GM19351 (cell line): Measurements from ENCODE around the gene PIH1D1.

Experiments used
- ATAC-seq: cut with Tn5 transposase; IDR thresholded peaks from one replicate; pipeline ENCODE4 v1.9.1; 2021; ENCODE audit warnings: mild to moderate bottlenecking, moderate library complexity; ENCODE audit not compliant: unreplicated experiment

PIH1D1 gene

GRCh38 chr19:49421039-49421877 is 30.4 kb downstream of the PIH1D1 start:
- no peak for ATAC-seq

GRCh38 chr19:49420227-49420626 is 31.4 kb downstream of the PIH1D1 start:
- no peak for ATAC-seq

- no peak for ATAC-seq
These were observed 32.4 kb downstream of the PIH1D1 start for GRCh38 chr19:49419173-49419572.

DNA sequence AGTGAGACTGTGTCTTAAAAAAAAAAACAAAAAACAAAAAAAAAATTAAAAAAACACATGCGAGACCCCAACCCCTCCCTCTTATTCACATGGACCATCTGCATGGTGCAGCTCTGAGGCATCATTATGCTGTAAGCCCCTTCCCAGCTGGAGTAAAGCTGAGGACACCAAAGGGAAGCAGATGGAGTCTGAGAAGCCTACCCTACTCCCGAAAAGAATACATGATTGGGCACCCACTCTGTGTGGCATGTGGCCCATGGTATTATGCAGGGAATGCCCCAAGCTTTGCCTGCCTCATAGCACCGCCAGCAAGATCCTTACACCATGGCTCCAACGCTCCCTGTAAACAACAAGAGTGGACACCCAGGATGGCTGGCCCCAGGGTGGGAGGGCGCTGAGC is 33.1 kb downstream of the PIH1D1 start:
- no peak for ATAC-seq

- ATAC-seq, result no peak
These were observed 34.5 kb downstream of the PIH1D1 start for GRCh38 chr19:49417088-49417487.

DNA sequence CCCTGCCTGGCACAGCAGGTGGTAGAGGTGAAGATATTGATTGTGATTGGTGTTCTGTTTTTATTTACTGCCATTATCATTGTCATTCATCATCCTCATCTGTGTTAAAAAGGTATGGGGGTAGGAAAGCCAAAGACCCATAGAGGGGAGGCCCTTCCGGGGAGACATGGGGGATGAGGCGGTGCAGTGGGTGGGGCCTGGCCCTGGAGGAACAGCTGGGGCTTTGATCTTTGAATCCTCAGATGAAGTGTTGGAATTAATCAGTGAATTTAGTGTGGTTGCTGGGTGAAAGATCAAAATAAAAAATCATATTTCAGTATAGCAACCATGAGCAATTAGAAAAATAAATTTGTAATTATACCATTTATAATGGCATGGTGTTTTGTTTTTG is 35.8 kb downstream of the PIH1D1 start:
- no peak for ATAC-seq

DNA sequence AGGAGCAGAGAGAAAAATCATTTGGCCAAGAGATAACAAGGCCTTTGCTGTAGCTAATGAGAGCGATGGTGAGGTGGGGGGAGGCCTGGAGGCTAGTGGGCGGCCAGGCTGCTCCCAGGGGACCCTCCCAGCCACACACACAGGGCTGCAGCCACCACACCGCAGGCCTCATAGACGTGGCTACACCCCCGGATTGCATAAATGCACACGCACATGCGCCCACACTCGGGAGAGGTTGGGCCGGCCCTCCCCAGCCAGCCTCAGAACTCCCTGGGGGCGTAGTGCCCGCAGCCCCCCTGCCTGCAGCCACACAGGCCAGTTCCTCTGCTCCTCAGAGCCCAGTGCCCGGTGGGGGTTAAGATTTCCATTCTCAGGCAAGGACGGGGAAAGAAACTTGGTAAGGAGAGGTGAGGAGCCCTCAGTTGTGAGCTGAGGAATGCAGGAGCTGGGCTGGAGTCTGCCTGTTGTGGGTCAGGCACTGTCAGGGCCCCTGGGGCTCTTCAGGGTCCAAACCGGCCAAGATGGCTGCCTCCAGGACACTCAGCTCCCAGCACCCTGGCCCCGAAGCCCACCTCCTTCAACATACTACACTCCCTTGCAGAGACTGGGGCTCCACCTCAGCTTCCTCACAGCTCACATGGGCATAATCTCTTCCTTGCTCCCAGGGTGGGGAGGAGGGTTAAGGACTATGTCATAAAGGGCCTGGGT is 36.4 kb downstream of the PIH1D1 start:
- ATAC-seq, result peak; percentile 50

DNA sequence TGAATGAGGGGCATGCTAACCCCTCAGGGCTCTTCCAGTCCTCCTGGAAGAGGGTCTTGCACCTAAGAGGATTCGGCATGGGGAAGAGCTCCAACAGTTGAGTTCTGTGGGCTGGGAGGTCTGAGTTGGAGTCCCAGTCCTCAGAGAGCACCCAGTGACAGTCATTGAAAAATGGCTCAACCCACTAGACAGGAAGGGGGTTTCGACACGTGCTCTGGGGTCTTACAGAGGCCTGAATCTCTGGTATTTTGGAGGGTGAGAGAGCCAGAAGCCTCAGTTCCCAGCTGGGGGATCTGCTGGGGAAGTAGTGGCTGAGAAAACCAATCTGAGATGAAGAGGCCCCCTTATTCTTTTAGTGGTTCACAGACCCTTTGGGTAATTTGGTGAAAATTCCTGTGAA is 37.4 kb downstream of the PIH1D1 start:
- no peak for ATAC-seq

DNA sequence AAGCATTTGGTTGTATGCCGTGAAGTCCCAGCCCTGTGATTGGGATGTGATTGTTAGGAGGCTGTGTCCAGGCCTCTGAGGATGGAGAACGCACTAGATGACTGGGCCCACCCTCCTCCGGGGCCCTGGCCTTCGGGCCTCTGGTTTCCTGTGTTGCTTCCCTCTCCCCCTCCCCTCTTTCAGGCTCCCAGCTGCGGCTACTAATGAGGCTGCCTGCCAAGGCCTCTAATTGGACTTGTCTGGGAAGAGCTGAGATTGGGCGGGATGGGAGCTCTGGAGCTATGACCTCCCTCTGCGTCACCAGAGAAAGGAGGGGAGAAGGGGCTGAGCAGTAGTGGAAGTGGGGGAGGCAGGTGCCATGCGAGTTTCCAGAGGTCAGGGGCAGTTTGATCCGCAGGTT is 38.3 kb downstream of the PIH1D1 start:
- ATAC-seq, result no peak

DNA sequence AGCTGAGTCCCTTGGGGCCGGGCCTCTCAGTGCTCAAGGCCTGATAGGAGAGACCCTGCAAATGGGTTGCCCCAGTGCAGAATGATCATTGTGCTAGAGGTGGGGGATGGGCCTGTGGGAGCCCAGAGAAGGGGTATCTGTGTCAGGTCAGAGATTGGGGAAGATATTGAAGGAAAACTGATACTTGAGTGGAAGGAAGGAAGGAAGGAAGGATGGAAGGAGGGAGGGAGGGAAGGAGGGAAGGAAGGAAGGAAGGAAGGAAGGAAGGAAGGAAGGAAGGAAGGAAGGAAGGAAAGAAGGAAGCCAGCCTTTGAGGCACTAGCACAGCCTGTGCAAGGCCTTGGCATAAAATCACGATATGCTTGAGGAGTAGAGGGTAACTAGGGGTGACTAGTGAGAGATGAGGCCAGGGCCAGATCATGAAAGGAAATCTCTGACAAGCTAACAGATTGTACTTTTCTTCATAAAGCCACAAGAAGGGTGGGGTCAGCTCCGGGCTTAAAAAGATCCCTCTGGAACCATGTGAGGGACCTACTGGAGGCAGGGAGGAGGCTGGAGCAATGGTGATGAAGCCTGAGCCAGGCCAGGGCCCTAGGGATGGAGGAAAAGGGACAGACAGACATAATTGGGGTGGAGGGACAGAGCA is 39.8 kb downstream of the PIH1D1 start:
- no peak for ATAC-seq

DNA sequence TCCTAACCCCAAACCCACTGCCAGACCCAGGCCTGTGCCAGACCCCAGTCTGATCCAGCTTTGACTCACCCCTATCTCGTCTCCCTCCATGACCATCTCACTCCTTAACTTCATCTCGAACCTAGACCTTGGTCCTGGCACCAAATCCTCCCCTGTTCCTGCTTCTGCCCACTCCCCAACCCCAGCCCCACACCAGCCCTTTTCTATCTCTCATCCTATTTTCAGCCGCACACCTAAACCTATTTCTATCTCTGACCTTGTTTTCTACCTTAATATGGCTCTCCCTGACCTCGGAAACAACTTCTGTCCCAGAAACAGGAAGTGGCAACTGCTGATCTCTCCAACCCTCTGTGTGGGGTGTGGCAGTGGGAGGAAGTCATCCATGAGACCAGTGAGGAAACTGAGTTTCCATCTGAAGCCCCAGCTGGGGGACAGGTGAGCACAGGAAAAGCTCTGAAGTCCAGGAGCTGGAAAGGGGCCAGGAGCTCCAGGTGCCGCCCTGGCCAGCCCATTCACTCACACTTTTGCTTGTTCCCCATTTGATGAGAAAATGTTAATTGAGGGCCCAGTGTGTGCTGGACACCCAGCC is 42.1 kb downstream of the PIH1D1 start:
- ATAC-seq, result no peak

GRCh38 chr19:49408816-49409440 is 42.7 kb downstream of the PIH1D1 start:
- ATAC-seq, result no peak

DNA sequence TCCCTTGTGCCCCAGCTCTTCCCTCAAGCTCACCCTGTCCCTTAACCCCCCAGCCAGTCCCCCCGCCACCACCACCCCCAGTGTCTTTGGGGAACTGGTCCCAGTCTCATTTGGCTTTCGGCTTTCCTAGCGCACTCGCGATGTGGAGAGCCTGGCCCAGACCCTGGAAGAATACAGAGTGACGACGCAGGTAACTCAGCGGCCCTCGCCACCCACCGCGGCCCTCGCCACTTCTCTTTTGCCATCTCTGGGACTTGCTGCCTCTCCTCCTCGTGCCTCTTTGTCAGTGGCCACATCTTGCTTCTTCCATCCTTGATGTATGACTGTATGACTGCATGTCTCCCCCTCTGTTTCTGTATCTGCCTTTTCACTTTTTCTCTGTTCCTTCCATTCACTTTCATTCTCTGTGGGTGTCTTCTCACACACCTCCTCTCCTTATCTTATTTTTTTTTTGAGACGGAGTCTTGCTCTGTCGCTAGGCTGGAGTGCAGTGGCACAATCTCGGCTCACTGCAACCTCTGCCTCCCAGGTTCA is 44.1 kb downstream of the PIH1D1 start:
- no peak for ATAC-seq

DNA sequence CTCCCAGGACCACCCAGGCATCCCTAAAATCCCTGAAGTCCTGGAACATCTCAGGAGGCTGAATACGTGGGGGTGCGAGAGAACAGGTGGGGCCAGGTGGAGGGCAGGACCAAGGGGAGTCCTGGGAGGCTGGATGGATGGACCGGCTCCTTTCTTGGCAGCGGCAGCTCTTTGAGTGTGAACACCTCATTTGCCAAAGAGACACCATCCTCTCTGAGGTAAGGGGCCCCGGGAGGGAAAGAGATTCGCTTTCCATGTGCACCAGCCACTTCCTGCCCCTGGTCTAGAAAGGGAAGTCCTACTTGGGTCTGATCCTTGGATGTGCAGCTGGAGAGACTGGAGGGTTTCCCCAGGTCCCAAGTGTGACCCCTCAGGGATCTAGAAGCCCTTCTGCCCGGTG is 44.5 kb downstream of the PIH1D1 start:
- no peak for ATAC-seq

DNA sequence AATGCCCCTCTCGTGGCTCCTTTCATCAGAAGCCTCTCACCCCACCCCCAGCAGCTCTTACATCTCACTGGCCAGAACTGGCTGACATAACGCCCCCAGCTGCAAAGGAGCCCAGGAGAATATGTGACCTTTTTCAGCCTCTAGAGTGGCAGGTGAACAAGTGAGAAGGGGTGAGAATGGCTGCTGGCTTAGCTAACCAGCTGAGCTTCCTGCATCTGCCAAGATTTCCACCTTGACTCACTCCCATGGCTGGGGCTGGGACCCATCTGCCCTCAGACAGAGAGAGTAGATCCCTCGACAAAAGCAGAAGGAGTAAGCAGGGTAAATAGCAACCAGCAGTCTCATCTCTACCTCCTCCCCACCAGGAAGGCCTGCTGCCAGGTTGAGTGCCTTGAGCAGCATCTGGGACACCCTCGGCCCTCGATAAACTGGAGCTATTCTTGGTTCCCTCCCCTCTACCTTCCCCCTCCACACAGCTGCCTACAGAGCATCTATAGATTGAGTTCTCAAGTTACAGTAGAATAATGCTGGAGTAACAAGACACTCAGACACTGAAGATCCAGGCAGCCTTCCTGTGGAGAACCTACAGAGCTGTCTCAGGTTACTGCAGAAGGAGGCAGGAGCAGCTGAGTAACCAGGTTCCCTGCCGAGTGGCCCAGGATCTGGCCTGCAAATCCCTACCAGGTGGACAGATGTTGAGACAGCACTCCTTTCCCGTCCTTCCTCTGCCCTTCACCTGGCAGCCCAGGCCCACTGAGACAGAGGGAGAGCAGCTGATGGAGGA is 48.0 kb downstream of the PIH1D1 start:
- ATAC-seq, result no peak

- ATAC-seq, result no peak
These were observed 51.6 kb downstream of the PIH1D1 start for GRCh38 chr19:49400029-49400428.

- no peak for ATAC-seq
These were observed 52.7 kb downstream of the PIH1D1 start for GRCh38 chr19:49398931-49399330.

GRCh38 chr19:49398001-49398615 is 53.5 kb downstream of the PIH1D1 start:
- no peak for ATAC-seq

DNA sequence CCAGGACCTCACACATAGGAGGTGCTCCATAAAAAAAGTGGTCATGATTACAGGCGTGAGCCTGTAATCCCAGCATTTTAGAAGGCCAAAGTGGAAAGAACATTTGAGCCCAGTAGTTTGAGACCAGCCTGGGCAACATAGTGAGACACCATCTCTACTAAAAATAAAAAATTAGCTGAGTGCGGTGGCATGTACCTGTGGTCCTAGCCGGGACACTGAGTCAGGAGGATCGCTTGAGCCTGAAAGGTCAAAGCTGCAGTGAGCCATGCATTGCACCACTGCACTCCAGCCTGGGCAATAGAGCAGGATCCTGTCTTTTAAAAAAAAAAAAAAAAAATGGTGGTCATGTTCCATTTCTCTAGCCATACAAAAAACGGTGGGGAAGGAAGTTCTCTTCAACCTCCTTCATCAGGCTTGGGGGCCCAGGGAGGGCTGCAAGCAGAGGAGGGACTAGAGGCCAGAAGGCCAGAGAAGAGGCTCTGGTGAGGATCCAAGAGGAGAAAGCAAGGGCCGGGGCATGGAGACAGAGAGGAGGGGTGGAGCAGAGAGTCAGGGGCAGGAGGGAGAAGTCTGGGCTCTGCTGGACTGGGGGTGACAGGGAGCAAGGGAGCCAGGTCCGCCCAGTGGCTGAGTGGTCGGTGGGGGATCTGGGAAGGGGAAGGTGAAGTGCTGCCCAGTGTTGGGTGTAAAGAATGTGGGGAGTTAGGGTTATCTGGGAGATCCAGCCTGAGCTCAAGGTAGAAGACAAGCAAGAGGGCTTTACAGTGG is 54.7 kb downstream of the PIH1D1 start:
- no peak for ATAC-seq
